Prostate gland (tissue), 2 donors: ENCODE measurements around the gene NBEA. TPM values are rescaled to one million over a fixed set of nuclear protein-coding genes. Genes with fewer than 3 reads are reported as not detected.

Experiments
- DNase-seq: peaks from one replicate; pipeline ENCODE4 v3.0.0-alpha.2; 2019; ENCODE audit warnings: low spot score
- H3K27ac ChIP-seq, 2 donors: fragments of 200-600 bp; sonication (generic); 2 replicates each; pipeline ENCODE4 v1.5.1; 2017 to 2019
- H3K27me3 ChIP-seq: fragments of 200-600 bp; sonication (generic); replicated peaks from 2 replicates; pipeline ENCODE4 v1.5.1; 2019; ENCODE audit not compliant: insufficient read depth
- H3K36me3 ChIP-seq, 2 donors: fragments of 200-600 bp; sonication (generic); 1 replicate in 1 of 2; 2 replicates in 1 of 2; pipeline versions ENCODE4 v1.5.1 to v1.8.1; 2017 to 2019
- H3K4me1 ChIP-seq: fragments of 200-600 bp; sonication (generic); replicated peaks from 2 replicates; pipeline ENCODE4 v1.5.1; 2019
- H3K4me3 ChIP-seq, 2 donors: fragments of 200-600 bp; sonication (generic); 2 replicates each; pipeline ENCODE4 v1.5.1; 2017 to 2019
- H3K9me3 ChIP-seq: fragments of 200-600 bp; sonication (generic); 2 replicates; pipeline ENCODE4 v1.5.1; 2017
- POLR2A ChIP-seq: fragments of 450-650 bp; IDR thresholded peaks from one replicate; pipeline ENCODE4 v1.6.1; 2016; ENCODE audit warnings: antibody characterized with exemption, mild to moderate bottlenecking
- POLR2AphosphoS5 ChIP-seq: sonication (generic); formaldehyde crosslinking; IDR thresholded peaks from one replicate; pipeline ENCODE4 v1.6.1; 2017; ENCODE audit warnings: antibody characterized with exemption
- WGBS: methylation state at CpG from one replicate; pipeline ENCODE4 v1.1.5; 2018; 5-methylcytosine and 5-hydroxymethylcytosine counted together
- intact Hi-C: fragments of 100-400 bp; cut with DNase I; formaldehyde crosslinking; loops from one replicate; pipeline ENCODE4 v1.14.2; 2022
- total RNA-seq, 2 donors: library from RNA; depleted of rRNA; stranded (reverse); fragments of >200 nt; gene quantifications; one replicate each; pipeline ENCODE4 v1.1.0, GENCODE V29; 2016
- TF ChIP-seq, protein P1 (sequence below), 4 experiments: fragments of 200-600 bp in 2 of 4; fragments of 450-650 bp in 2 of 4; sonication (generic) in 2 of 4; IDR thresholded peaks; 1 replicate in 3 of 4; 2 replicates in 1 of 4; pipeline ENCODE4 v1.5.1; 2016 to 2019; ENCODE audit warnings: antibody characterized with exemption in 4 of 4, mild to moderate bottlenecking in 2 of 4, moderate library complexity in 2 of 4

The NBEA gene
- total RNA-seq, 2 donors from 2014 or later: 13.6 to 16.9 TPM

- no peaks in the 10 kb centered on the region for H3K36me3 ChIP-seq
- H3K27ac ChIP-seq: no peak overlapping the region
- DNase-seq: no peak
- H3K4me3 ChIP-seq: no peak overlapping the region
- H3K9me3 ChIP-seq: no peaks in the 10 kb centered on the region
- H3K4me1 ChIP-seq: no peaks in the 10 kb centered on the region
- TF ChIP-seq POLR2A: no peak
- TF ChIP-seq, protein P1, sequence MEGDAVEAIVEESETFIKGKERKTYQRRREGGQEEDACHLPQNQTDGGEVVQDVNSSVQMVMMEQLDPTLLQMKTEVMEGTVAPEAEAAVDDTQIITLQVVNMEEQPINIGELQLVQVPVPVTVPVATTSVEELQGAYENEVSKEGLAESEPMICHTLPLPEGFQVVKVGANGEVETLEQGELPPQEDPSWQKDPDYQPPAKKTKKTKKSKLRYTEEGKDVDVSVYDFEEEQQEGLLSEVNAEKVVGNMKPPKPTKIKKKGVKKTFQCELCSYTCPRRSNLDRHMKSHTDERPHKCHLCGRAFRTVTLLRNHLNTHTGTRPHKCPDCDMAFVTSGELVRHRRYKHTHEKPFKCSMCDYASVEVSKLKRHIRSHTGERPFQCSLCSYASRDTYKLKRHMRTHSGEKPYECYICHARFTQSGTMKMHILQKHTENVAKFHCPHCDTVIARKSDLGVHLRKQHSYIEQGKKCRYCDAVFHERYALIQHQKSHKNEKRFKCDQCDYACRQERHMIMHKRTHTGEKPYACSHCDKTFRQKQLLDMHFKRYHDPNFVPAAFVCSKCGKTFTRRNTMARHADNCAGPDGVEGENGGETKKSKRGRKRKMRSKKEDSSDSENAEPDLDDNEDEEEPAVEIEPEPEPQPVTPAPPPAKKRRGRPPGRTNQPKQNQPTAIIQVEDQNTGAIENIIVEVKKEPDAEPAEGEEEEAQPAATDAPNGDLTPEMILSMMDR (IDR thresholded peaks at IDR 0.05): no peak
- no peak for TF ChIP-seq POLR2AphosphoS5
- no peaks in the 10 kb centered on the region for H3K27me3 ChIP-seq
- intact Hi-C loops: no loop called here
Observed at GRCh38 chr13:35621989-35622388, 679.9 kb downstream of the NBEA start.

- no peaks in the 10 kb centered on the region for H3K9me3 ChIP-seq
- no peak for TF ChIP-seq POLR2AphosphoS5
- no peak for TF ChIP-seq POLR2A
- TF ChIP-seq, protein P1 (IDR thresholded peaks at IDR 0.05): no peak
- WGBS: 91% methylated on average over 2 of the region's 2 CpGs
- no peak overlapping the region for H3K27ac ChIP-seq
- intact Hi-C loops: no loop called here
- no peak overlapping the region for H3K4me3 ChIP-seq
- H3K27me3 ChIP-seq: no peaks in the 10 kb centered on the region
- H3K4me1 ChIP-seq: no peaks in the 10 kb centered on the region
- no peak for DNase-seq
- no peaks in the 10 kb centered on the region for H3K36me3 ChIP-seq
Observed at GRCh38 chr13:35629026-35629425, 687.0 kb downstream of the NBEA start.

- TF ChIP-seq, protein P1 (IDR thresholded peaks at IDR 0.05): peak in 3 of 4 experiments; percentile 37 to 73 (median 47)
- TF ChIP-seq POLR2AphosphoS5: no peak
- no peak for TF ChIP-seq POLR2A
- H3K36me3 ChIP-seq: no peaks in the 10 kb centered on the region
- no peaks in the 10 kb centered on the region for H3K27me3 ChIP-seq
- WGBS: 71% methylated on average over 5 of the region's 5 CpGs
- intact Hi-C loops: loop anchor here (5.0 to 10.0 kb wide), 3 partner anchors 92 to 324 kb away; no protein-coding TSS in a partner anchor
- no peak overlapping the region for H3K27ac ChIP-seq
- H3K4me1 ChIP-seq: no peaks in the 10 kb centered on the region
- no peaks in the 10 kb centered on the region for H3K9me3 ChIP-seq
- no peak overlapping the region for H3K4me3 ChIP-seq
- DNase-seq: peak; percentile 16
Observed at GRCh38 chr13:35630551-35631275, 688.6 kb downstream of the NBEA start.

- TF ChIP-seq POLR2A (no peak), POLR2AphosphoS5 (no peak)
- TF ChIP-seq, protein P1 (IDR thresholded peaks at IDR 0.05): no peak
- no peak overlapping the region for H3K4me3 ChIP-seq
- DNase-seq: no peak
- H3K36me3 ChIP-seq: no peaks in the 10 kb centered on the region
- no peaks in the 10 kb centered on the region for H3K27me3 ChIP-seq
- H3K9me3 ChIP-seq: no peaks in the 10 kb centered on the region
- intact Hi-C loops: loop anchor here (5.0 to 10.0 kb wide), 3 partner anchors 91 to 323 kb away; no protein-coding TSS in a partner anchor
- no peak overlapping the region for H3K27ac ChIP-seq
- no peaks in the 10 kb centered on the region for H3K4me1 ChIP-seq
Observed at GRCh38 chr13:35631666-35632065, 689.6 kb downstream of the NBEA start.

GRCh38 chr13:35643625-35644024 lies 701.6 kb downstream of the NBEA start:
- Histone ChIP-seq H3K36me3 (no peaks in the 10 kb centered on the region), H3K9me3 (no peaks in the 10 kb centered on the region), H3K27me3 (no peaks in the 10 kb centered on the region), H3K4me3 (no peak overlapping the region), H3K4me1 (no peaks in the 10 kb centered on the region), H3K27ac (no peak overlapping the region)
- WGBS: 52% methylated on average over 3 of the region's 3 CpGs
- no peak for DNase-seq
- TF ChIP-seq POLR2A (no peak), POLR2AphosphoS5 (no peak)
- TF ChIP-seq, protein P1 (IDR thresholded peaks at IDR 0.05): no peak
- intact Hi-C loops: no loop called here
